HG03159 (cell line): ENCODE measurements around the gene SLC34A3.
"Not testable (repeated sequence)": the region's sequence is repeated elsewhere in the genome, so short reads cannot be mapped to it uniquely, and the experiment has no call there.

Source experiments
- ATAC-seq: cut with Tn5 transposase; IDR thresholded peaks from one replicate; pipeline ENCODE4 v1.9.1; 2021; ENCODE audit warnings: mild to moderate bottlenecking, moderate library complexity; ENCODE audit not compliant: unreplicated experiment

Gene SLC34A3

GRCh38 chr9:137255448-137256114 lies 24.9 kb downstream of the SLC34A3 start:
- ATAC-seq = peak; percentile 18

- ATAC-seq = no peak
Observed at GRCh38 chr9:137256362-137256761, 25.7 kb downstream of the SLC34A3 start.

- ATAC-seq = no peak
Observed at GRCh38 chr9:137256856-137257255, 26.2 kb downstream of the SLC34A3 start.

DNA sequence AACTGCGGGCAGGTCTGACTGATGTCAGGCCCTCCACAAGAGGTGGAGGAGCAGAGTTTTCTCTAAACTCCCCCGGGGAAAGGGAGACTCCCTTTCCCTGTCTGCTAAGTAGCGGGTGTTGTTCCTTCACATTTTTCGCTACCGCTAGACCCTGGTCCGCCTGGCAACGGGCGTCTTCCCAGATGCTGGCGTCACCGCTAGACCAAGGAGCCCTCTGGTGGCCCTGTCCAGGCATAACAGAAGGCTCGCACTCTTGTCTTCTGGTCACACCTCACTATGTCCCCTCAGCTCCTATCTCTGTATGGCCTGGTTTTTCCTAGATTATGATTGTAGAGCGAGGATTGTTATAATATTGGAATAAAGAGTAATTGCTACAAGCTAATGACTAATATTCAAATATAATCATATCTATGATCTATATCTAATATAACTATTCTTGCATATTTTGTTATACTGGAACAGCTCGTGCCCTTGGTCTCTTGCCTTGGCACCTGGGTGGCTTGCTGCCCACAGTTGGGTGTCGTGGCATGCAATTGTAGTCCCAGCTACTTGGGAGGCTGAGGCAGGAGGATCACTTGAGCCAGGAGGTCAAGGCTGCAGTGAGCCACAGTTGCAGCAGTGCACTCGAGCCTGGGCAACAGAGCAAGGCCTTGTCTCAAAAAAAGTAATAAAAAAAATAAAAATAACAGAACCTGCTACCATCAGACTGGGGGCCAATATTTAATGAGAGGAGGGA lies 31.6 kb downstream of the SLC34A3 start:
- ATAC-seq = not testable (repeated sequence)

DNA sequence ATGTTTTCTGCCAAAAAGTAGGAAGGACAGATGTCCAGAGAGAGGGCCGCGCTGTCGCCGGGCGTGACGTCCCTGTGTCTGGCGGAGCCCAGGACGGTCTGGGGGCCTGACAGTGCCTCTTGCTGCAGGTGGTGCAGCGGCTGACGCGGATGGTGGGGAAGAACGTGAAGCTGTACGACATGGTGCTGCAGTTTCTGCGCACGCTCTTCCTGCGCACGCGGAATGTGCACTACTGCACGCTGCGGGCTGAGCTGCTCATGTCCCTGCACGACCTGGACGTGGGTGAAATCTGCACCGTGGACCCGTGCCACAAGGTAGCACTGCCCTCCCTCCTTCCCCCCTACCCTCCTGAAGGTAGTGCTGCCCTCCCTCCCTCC lies 32.2 kb downstream of the SLC34A3 start:
- ATAC-seq = no peak

- ATAC-seq = no peak
Observed at GRCh38 chr9:137263506-137263905, 32.8 kb downstream of the SLC34A3 start.

DNA sequence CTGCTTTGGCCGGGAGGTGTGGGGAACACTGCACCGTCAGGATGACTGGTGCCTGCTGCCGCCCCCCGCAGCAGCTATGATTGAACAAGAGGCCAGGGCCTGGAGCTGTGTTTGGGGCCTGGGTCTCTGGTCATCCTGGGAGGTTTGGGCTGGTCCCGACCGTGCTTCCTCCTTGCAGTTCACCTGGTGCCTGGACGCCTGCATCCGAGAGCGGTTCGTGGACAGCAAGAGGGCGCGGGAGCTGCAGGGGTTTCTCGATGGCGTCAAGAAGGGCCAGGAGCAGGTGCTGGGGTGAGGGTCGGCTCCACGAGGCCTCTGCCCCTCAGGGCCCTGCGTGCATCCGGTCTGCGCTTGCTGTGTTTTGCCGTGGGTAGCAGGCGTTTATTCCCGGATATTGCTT lies 33.4 kb downstream of the SLC34A3 start:
- no peak for ATAC-seq

- ATAC-seq = no peak
Observed at GRCh38 chr9:137265496-137266161, 34.9 kb downstream of the SLC34A3 start.

DNA sequence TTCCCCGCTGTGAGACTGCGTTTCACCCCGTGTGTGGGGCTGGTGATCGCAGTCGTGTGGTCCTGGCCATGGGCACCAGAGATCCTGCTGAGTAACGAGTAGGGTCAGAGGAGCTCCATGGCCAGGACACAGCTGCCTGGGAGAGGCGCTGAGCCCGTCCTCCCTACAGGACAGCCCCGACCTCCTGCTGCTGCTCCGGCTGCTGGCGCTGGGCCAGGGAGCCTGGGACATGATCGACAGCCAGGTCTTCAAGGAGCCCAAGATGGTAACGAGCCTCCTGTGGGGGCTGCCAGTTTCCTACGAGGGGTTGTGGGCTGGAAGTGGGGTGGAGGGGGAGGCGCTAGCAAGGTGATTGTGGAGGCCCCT lies 35.4 kb downstream of the SLC34A3 start:
- ATAC-seq = no peak

- ATAC-seq = no peak
Observed at GRCh38 chr9:137266585-137267453, 36.1 kb downstream of the SLC34A3 start.

DNA sequence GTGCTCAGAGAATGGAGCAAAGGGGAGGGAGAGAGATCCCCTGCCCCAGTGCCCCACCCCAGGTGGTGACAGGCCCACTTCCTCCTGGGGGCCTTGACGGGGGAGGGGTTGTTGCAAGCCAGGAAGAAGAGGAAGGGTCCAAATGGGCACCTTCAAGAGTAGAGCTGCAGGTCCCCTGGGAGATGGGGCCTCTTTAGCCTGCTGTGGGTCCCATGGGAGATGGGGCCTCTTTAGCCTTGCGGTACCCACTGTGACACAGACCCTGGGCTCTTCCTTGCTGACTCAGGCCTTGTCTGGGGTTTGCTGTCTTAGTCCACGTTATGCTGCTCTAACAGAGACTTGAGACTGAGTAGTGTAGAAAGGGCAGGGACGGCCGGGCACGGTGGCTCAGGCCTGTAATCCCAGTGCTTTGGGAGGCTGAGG lies 37.2 kb downstream of the SLC34A3 start:
- ATAC-seq = no peak

GRCh38 chr9:137268538-137269201 lies 38.0 kb downstream of the SLC34A3 start:
- no peak for ATAC-seq

- ATAC-seq = no peak
Observed at GRCh38 chr9:137269231-137269772, 38.6 kb downstream of the SLC34A3 start.

GRCh38 chr9:137270929-137271695 lies 40.4 kb downstream of the SLC34A3 start:
- no peak for ATAC-seq

GRCh38 chr9:137271696-137272076 lies 41.0 kb downstream of the SLC34A3 start:
- ATAC-seq = no peak

- ATAC-seq = no peak
Observed at GRCh38 chr9:137272241-137273094, 41.8 kb downstream of the SLC34A3 start.

DNA sequence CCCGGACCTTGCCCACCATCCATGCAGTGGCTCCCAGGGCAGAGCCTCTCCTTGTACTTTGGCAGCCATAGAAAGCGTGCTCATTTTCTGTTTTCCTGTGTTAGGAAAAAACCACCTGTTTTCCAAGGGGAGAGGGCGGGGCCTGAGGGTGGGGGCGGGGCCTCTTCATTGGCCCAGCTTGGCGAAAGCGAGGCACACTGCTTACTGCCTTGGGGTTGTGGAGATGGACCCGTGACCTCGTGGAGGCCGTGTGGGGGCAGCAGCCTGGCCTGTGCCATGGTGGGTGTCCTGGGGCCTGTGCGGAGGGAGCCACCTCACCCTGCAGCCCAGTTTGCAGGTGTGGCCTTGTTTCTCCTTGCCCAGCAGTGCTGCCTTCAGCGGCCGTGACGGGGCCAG lies 42.4 kb downstream of the SLC34A3 start:
- ATAC-seq = no peak

- no peak for ATAC-seq
Observed at GRCh38 chr9:137273611-137274320, 43.1 kb downstream of the SLC34A3 start.
